Keratinocyte (primary cell): Measurements from ENCODE around the gene DLG5.

Experiments used
- CTCF ChIP-seq, 3 experiments: IDR thresholded peaks in 1 of 3; conservative IDR thresholded peaks in 1 of 3; optimal IDR thresholded peaks in 1 of 3; 2 replicates in 2 of 3; 3 replicates in 1 of 3; pipeline versions ENCODE3 to v1.5.1; 2011; ENCODE audit warnings: low read length in 3 of 3, mild to moderate bottlenecking in 3 of 3, moderate library complexity in 2 of 3, control low read depth in 1 of 3, inconsistent platforms in 1 of 3; ENCODE audit not compliant: insufficient read depth in 2 of 3; ENCODE audit errors: extremely low read depth in 1 of 3
- EZH2 ChIP-seq: IDR thresholded peaks from one replicate; pipeline ENCODE4 v1.6.1; 2012; ENCODE audit warnings: inconsistent platforms, mild to moderate bottlenecking, low read length, moderate library complexity

- TF ChIP-seq CTCF (optimal IDR thresholded peaks at IDR 0.05 in 1 of 3, IDR thresholded peaks at IDR 0.05 in 1 of 3, conservative IDR thresholded peaks at IDR 0.05 in 1 of 3; ENCODE audit: extremely low read depth in 1 of 3, insufficient read depth in 2 of 3, low read length in 3 of 3) (no peak), EZH2 (no peak)
Measured at GRCh38 chr10:77881222-77881621, 45.3 kb downstream of the DLG5 start.
